Chondrocyte (in vitro differentiated cells): Measurements from ENCODE around the gene CASP10. TPM values are rescaled to one million over a fixed set of nuclear protein-coding genes. Genes with fewer than 3 reads are reported as not detected.
"Not testable (repeated sequence)": the region's sequence is repeated elsewhere in the genome, so short reads cannot be mapped to it uniquely, and the experiment has no call there.

ENCODE experiments used
- DNase-seq: peaks from one replicate; pipeline ENCODE4 v3.0.0; 2021; ENCODE audit warnings: mixed read lengths, low spot score
- H3K27ac Mint-ChIP-seq: one replicate; pipeline ENCODE4 v1.8.0; 2021; ENCODE audit warnings: mild to moderate bottlenecking, moderate library complexity, mixed read lengths; ENCODE audit not compliant: unreplicated experiment
- H3K27me3 Mint-ChIP-seq: 2 replicates; pipeline ENCODE4 v1.8.0; 2021; ENCODE audit warnings: low read depth, mixed read lengths
- H3K36me3 Mint-ChIP-seq: 2 replicates; pipeline ENCODE4 v1.8.0; 2021; ENCODE audit warnings: low read depth, mixed read lengths
- H3K4me1 Mint-ChIP-seq: 2 replicates; pipeline ENCODE4 v1.8.0; 2021; ENCODE audit warnings: low read depth, mild to moderate bottlenecking, mixed read lengths
- H3K4me3 Mint-ChIP-seq: one replicate; pipeline ENCODE4 v1.8.0; 2021; ENCODE audit warnings: mild to moderate bottlenecking, moderate library complexity, mixed read lengths; ENCODE audit not compliant: unreplicated experiment
- H3K9me3 Mint-ChIP-seq: 2 replicates; pipeline ENCODE4 v1.8.0; 2021; ENCODE audit warnings: low read depth, mixed read lengths
- total RNA-seq: library from RNA; stranded (reverse); gene quantifications from 3 replicates; pipeline ENCODE4 v1.2.1, GENCODE V29; 2021
- TF ChIP-seq, protein P1 (sequence below): fragments of 200-600 bp; sonication (generic); IDR thresholded peaks from 2 replicates; pipeline ENCODE4 v1.5.0; 2021; ENCODE audit warnings: antibody characterized with exemption, mild to moderate bottlenecking, moderate library complexity

Gene CASP10
- total RNA-seq, 1 donor from 2014 or later = 0.05 TPM

- H3K27ac Mint-ChIP-seq = peak overlapping the region; percentile 17
- H3K4me3 Mint-ChIP-seq = no peak overlapping the region
Observed at GRCh38 chr2:201138401-201138970, 44.5 kb upstream of the CASP10 start.

GRCh38 chr2:201138986-201139781, 43.8 kb upstream of the CASP10 start:
- peak overlapping the region; percentile 17 for H3K27ac Mint-ChIP-seq
- not testable (repeated sequence) for DNase-seq, H3K4me3 Mint-ChIP-seq, H3K27me3 Mint-ChIP-seq, H3K9me3 Mint-ChIP-seq
- peaks cover 15% of the 10 kb centered on the region for H3K36me3 Mint-ChIP-seq
- peaks cover 17% of the 10 kb centered on the region for H3K4me1 Mint-ChIP-seq

More at GRCh38 chr2:201138401-201138970, 44.5 kb upstream of the CASP10 start:
- Mint-ChIP-seq H3K4me1 (peaks cover 17% of the 10 kb centered on the region), H3K27me3 (no peaks in the 10 kb centered on the region), H3K9me3 (no peaks in the 10 kb centered on the region), H3K36me3 (peaks cover 15% of the 10 kb centered on the region)
- DNase-seq = no peak
- TF ChIP-seq, protein P1, sequence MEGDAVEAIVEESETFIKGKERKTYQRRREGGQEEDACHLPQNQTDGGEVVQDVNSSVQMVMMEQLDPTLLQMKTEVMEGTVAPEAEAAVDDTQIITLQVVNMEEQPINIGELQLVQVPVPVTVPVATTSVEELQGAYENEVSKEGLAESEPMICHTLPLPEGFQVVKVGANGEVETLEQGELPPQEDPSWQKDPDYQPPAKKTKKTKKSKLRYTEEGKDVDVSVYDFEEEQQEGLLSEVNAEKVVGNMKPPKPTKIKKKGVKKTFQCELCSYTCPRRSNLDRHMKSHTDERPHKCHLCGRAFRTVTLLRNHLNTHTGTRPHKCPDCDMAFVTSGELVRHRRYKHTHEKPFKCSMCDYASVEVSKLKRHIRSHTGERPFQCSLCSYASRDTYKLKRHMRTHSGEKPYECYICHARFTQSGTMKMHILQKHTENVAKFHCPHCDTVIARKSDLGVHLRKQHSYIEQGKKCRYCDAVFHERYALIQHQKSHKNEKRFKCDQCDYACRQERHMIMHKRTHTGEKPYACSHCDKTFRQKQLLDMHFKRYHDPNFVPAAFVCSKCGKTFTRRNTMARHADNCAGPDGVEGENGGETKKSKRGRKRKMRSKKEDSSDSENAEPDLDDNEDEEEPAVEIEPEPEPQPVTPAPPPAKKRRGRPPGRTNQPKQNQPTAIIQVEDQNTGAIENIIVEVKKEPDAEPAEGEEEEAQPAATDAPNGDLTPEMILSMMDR = no peak

DNA sequence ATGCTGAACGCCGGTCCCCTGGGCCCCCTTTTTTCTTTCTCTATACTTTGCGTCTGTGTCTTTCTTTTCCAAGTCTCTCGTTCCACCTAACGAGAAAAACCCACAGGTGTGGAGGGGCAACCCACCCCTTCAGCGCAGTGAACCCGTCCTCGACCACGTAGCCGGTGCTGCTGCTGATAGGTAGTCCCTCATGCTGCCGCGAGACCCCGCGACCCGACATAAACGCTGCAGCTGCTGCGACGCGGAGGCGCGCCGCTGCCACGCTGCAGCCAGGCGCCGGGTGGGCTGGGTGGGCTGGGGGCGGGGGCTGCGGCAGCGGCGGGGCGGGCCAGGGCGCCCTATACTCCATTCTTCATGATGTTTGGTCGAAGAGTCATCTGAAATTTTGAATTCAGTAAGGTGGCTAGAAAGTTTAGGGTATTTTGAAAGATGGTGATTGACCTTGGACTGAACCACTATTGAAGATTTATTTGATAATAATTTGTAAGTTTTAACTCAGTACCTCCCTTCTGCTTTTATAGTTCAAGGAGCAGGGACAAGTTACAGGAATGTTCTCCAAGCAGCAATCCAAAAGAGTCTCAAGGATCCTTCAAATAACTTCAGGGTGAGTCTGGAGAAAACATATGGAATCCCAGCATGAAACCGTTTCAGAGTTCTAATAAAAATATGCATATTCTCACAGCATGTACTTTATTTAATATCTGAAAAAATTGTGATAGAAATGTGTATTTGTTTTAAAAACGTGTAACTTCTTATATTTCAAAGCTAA, 42.9 kb upstream of the CASP10 start:
- TF ChIP-seq, protein P1 = no peak
- Mint-ChIP-seq H3K27me3 (no peaks in the 10 kb centered on the region), H3K36me3 (peaks cover 15% of the 10 kb centered on the region), H3K4me1 (peaks cover 17% of the 10 kb centered on the region), H3K4me3 (no peak overlapping the region), H3K9me3 (no peaks in the 10 kb centered on the region), H3K27ac (no peak overlapping the region)
- no peak for DNase-seq

DNA sequence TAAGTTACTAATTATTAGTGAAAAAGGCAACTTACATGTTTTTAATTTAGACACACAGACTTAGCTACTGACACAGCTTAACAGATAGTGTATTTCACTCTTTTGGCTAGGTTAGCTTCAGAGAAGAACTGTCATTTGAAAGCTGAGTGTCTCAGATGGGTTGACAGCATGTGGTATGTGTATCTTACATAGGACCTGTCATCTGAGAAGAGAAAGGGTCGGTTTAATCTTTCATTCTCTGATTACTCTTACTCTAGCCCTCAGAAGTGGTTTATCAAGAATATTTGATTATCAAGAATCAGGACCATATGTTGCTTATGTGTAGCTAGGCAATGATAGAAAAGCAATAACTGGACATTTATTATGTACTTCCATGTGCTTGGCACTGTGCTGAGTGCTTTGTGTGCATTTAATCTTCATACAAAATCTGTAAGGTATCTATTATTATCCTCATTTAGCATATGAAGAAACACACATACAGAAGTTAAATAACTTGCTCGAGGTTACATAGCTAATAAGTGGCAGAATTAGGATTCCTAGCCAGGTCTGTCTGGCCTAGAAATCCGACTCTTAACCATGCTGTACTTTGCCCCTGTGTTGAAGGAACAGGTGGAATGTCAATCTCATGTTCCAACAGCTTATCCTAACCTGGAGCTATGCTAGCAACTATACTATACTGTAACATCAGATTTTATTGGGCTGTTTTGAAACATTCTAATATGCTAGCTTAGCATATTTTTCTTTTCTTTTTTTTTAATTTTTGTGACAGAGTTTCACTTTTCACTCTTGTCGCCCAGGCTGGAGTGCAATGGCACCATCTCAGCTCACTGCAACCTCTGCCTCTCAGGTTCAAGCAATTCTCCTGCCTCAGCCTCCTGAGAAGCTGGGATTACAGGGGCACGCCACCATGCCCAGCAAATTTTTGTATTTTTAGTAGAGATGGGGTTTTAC, 38.6 kb upstream of the CASP10 start:
- TF ChIP-seq, protein P1 = no peak
- DNase-seq = no peak
- Mint-ChIP-seq H3K4me3 (no peak overlapping the region), H3K9me3 (no peaks in the 10 kb centered on the region), H3K27me3 (no peaks in the 10 kb centered on the region), H3K4me1 (peaks cover 25% of the 10 kb centered on the region), H3K36me3 (peaks cover 4% of the 10 kb centered on the region), H3K27ac (no peak overlapping the region)

DNA sequence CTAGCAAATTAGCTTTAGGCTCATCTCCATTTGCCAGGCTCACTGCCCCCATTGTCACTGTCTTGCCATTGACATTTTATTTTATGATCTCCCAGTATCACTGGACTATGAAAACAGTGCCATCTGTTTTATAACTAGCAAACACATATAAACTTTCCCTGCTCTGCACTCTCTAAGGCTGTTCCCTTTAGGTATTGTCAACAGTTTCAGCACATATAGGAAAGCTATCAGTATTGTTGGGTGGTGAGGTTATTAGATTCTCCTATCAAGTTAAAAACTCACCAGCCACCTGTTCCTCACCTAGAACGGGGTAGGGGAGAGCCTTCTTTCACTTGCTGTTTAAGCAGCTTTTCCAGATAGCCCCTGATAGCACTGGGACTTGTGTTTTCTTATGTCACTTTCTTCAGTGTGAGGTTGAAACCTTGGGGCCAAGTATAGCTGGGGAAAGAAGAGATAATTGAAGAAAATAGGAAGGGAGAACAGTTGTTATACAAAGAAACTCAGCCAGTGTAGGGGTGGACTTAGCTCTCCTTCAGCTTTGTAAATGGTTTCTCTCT, 34.4 kb upstream of the CASP10 start:
- peaks cover 3% of the 10 kb centered on the region for H3K36me3 Mint-ChIP-seq
- H3K4me1 Mint-ChIP-seq = peaks cover 35% of the 10 kb centered on the region
- H3K4me3 Mint-ChIP-seq = no peak overlapping the region
- TF ChIP-seq, protein P1 = no peak
- no peaks in the 10 kb centered on the region for H3K9me3 Mint-ChIP-seq
- DNase-seq = no peak
- no peaks in the 10 kb centered on the region for H3K27me3 Mint-ChIP-seq
- H3K27ac Mint-ChIP-seq = peak overlapping the region; percentile 84
